WTC11 (cell line): ENCODE measurements around the gene ALS2CL. TPM values are rescaled to one million over a fixed set of nuclear protein-coding genes. Genes with fewer than 3 reads are reported as not detected.

Experiments
- ATAC-seq: fragments of 200-7000 bp; cut with Tn5 transposase; 2 replicates; pipeline ENCODE4 v1.10.0; 2021; ENCODE audit warnings: mild to moderate bottlenecking, moderate library complexity
- Bru-seq: library from RNA; stranded (reverse); fragments of 400-500 nt; gene quantifications from one replicate; lab custom pipeline; 2021; lab: Mats Ljungman, UMichigan
- CTCF ChIA-PET: fragments of 300-600 bp; sonication (Branson Sonifier 250); formaldehyde crosslinking; loops from one replicate; lab custom pipeline; 2021; ENCODE audit warnings: antibody characterized with exemption; lab: Charles Lee
- POLR2A ChIA-PET: fragments of 350-600 bp; sonication (Branson Sonifier 250); formaldehyde crosslinking; loops from one replicate; lab custom pipeline; 2021; ENCODE audit warnings: antibody characterized with exemption; lab: Charles Lee
- DNase-seq: peaks from one replicate; pipeline ENCODE4 v3.0.0; 2021; ENCODE audit warnings: low spot score
- H3K27ac Mint-ChIP-seq: 2 replicates; pipeline ENCODE4 v1.8.0; 2021; ENCODE audit warnings: mixed read lengths
- H3K27me3 Mint-ChIP-seq: 2 replicates; pipeline ENCODE4 v1.8.0; 2021; ENCODE audit warnings: low read depth, mild to moderate bottlenecking, moderate library complexity, mixed read lengths
- H3K36me3 Mint-ChIP-seq: 2 replicates; pipeline ENCODE4 v1.8.0; 2021; ENCODE audit warnings: mixed read lengths
- H3K4me1 Mint-ChIP-seq: 2 replicates; pipeline ENCODE4 v1.8.0; 2022; ENCODE audit warnings: mixed read lengths
- H3K4me3 Mint-ChIP-seq: 2 replicates; pipeline ENCODE4 v1.8.0; 2021; ENCODE audit warnings: mild to moderate bottlenecking, moderate library complexity, mixed read lengths
- H3K9me3 Mint-ChIP-seq: 2 replicates; pipeline ENCODE4 v1.8.0; 2021; ENCODE audit warnings: mixed read lengths
- ATF1 ChIP-seq: sonication (generic); formaldehyde crosslinking; IDR thresholded peaks from 2 replicates; pipeline ENCODE4 v1.8.1; 2023; ENCODE audit warnings: mild to moderate bottlenecking, moderate library complexity, missing genetic modification reagents
- ELF4 ChIP-seq: sonication (generic); formaldehyde crosslinking; IDR thresholded peaks from 2 replicates; pipeline ENCODE4 v1.8.1; 2022; ENCODE audit warnings: low read depth, mild to moderate bottlenecking, moderate library complexity, missing genetic modification reagents
- GTF2I ChIP-seq: fragments of 250-450 bp; sonication (Bioruptor Pico); conservative IDR thresholded peaks from 2 replicates; pipeline ENCODE4 v1.4.0; 2021; ENCODE audit warnings: mild to moderate bottlenecking
- SMAD4 ChIP-seq: sonication (generic); formaldehyde crosslinking; IDR thresholded peaks from 2 replicates; pipeline ENCODE4 v1.8.0; 2022; ENCODE audit warnings: mild to moderate bottlenecking, missing genetic modification reagents
- SP1 ChIP-seq: sonication (generic); formaldehyde crosslinking; conservative IDR thresholded peaks from 2 replicates; pipeline ENCODE4 v1.8.1; 2022; ENCODE audit warnings: missing genetic modification reagents
- TP53 ChIP-seq: sonication (generic); formaldehyde crosslinking; IDR thresholded peaks from 2 replicates; pipeline ENCODE4 v1.8.1; 2023; ENCODE audit warnings: mild to moderate bottlenecking, missing genetic modification reagents
- long read RNA-seq, 3 experiments: library from RNA in 1 of 3; library from capped mRNA in 1 of 3; library from polyadenylated mRNA in 1 of 3; unstranded in 2 of 3; stranded (forward) in 1 of 3; transcript quantifications; one replicate each; pipeline ENCODE4 v2.0.0, GENCODE V29; 2021
- total RNA-seq: library from RNA; stranded (reverse); gene quantifications from 3 replicates; pipeline ENCODE4 v1.2.3, GENCODE V29; 2021
- TF ChIP-seq, protein P1 (sequence below): fragments of 250-450 bp; sonication (Bioruptor Pico); IDR thresholded peaks from 2 replicates; pipeline ENCODE4 v1.9.0; 2021; ENCODE audit warnings: mild to moderate bottlenecking
- TF ChIP-seq, protein P2 (sequence below): sonication (generic); formaldehyde crosslinking; IDR thresholded peaks from 2 replicates; pipeline ENCODE4 v1.8.0; 2022; ENCODE audit warnings: mild to moderate bottlenecking, missing genetic modification reagents
- TF ChIP-seq, protein P3 (sequence below): sonication (generic); formaldehyde crosslinking; IDR thresholded peaks from 2 replicates; pipeline ENCODE4 v1.8.0; 2022; ENCODE audit warnings: mild to moderate bottlenecking, missing genetic modification reagents
- TF ChIP-seq, protein P4 (sequence below): sonication (generic); formaldehyde crosslinking; IDR thresholded peaks from 2 replicates; pipeline ENCODE4 v1.8.0; 2023; ENCODE audit warnings: missing genetic modification reagents, mild to moderate bottlenecking, borderline replicate concordance
- TF ChIP-seq, protein P5 (sequence below): sonication (generic); formaldehyde crosslinking; IDR thresholded peaks from 2 replicates; pipeline ENCODE4 v1.8.0; 2022; ENCODE audit warnings: mild to moderate bottlenecking, missing genetic modification reagents
- TF ChIP-seq, protein P6 (sequence below): sonication (generic); formaldehyde crosslinking; IDR thresholded peaks from 2 replicates; pipeline ENCODE4 v1.8.0; 2022; ENCODE audit warnings: missing genetic modification reagents
- TF ChIP-seq, protein P7 (sequence below): fragments of 250-450 bp; sonication (Bioruptor Pico); conservative IDR thresholded peaks from 2 replicates; pipeline ENCODE4 v1.9.0; 2021; ENCODE audit warnings: mild to moderate bottlenecking
- TF ChIP-seq, protein P8 (sequence below): sonication (generic); formaldehyde crosslinking; IDR thresholded peaks from 2 replicates; pipeline ENCODE4 v1.8.1; 2022; ENCODE audit warnings: mild to moderate bottlenecking, missing genetic modification reagents, moderate library complexity, borderline replicate concordance

The ALS2CL gene, protein sequence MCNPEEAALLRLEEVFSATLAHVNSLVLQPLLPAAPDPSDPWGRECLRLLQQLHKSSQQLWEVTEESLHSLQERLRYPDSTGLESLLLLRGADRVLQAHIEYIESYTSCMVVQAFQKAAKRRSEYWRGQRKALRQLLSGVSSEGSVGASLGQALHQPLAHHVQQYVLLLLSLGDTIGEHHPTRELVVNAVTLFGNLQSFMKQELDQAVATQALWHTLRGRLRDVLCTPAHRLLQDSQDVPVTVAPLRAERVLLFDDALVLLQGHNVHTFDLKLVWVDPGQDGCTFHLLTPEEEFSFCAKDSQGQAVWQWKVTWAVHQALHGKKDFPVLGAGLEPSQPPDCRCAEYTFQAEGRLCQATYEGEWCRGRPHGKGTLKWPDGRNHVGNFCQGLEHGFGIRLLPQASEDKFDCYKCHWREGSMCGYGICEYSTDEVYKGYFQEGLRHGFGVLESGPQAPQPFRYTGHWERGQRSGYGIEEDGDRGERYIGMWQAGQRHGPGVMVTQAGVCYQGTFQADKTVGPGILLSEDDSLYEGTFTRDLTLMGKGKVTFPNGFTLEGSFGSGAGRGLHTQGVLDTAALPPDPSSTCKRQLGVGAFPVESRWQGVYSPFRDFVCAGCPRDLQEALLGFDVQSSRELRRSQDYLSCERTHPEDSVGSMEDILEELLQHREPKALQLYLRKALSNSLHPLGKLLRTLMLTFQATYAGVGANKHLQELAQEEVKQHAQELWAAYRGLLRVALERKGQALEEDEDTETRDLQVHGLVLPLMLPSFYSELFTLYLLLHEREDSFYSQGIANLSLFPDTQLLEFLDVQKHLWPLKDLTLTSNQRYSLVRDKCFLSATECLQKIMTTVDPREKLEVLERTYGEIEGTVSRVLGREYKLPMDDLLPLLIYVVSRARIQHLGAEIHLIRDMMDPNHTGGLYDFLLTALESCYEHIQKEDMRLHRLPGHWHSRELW
- total RNA-seq (10.2 to 12.6 TPM (median 11.5 TPM) in 3 replicates), Bru-seq, nascent RNA (percentile 39 among the genes with signal in this experiment)
- long read RNA-seq, experiment 1, full-length matches to known transcripts, result 2 of 12 reads
- long read RNA-seq, experiment 1, partial matches to known transcripts, result 2 of 12 reads
- long read RNA-seq, experiment 1, other reads (novel, unspliced or antisense), result 8 of 12 reads
- long read RNA-seq, experiment 2, full-length matches to known transcripts, result 1 of 10 reads
- long read RNA-seq, experiment 2, partial matches to known transcripts, result 2 of 10 reads
- long read RNA-seq, experiment 2, other reads (novel, unspliced or antisense), result 7 of 10 reads
- long read RNA-seq, experiment 3, partial matches to known transcripts, result 0 of 1 reads
- long read RNA-seq, experiment 3, other reads (novel, unspliced or antisense), result 1 of 1 reads

DNA sequence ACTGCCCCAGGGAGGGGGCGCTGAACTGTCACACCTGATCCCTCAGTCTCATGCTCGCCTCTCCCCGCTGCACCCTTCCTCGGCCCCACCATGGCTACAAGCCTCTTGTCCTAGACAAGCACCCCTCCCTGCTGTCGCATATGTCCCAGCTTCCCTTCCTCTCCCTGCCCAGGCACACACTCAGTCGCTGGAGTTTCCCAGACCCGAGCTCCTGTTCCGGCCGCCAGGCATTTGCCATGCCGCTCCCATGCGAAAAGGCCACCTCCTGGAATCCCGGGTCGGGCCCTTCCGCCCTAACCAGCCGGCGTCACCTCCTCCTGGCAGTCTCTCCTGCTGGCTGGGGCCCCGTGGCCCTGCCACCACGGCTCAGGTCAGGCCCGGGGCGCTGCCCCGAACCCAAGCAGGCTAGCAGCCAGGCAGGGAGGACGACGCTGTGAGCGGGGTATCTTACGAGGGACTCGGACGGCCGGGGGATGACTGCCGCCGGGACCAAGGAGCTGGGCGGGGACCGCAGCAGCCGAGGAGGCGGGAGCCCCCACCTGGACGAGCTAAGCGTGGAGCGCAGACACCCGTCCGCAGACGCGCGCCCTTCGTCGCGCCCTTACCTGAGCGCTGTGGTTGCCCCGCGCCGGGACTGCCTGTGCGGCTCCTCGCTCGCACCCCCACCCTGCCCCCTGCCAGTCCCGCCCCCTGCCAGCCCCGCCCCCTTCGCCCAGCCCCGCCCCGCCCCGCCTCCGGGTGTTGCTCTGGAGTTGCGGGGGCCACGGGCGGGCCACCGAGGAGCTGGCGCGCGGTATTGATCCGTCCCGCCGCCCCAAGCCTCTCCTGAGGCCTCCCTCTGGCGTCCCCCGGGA lies at the start of gene ALS2CL:
TSS of gene ALS2CL (minus strand) at position 642 of the 854 bp plus-strand sequence. CDS start 4,239 bp downstream, outside the sequence.
- DNase-seq (peak; percentile 66), ATAC-seq (peak; percentile 60)
- H3K27ac Mint-ChIP-seq, result no peak within 1 kb of the TSS
- H3K4me3 Mint-ChIP-seq, result peak within 1 kb of the TSS; percentile 69
- no peaks in the 10 kb centered on the region for H3K9me3 Mint-ChIP-seq
- ChIA-PET POLR2A (interaction anchor here (0.5 kb wide), 1 partner anchor 409 kb away, joined by 3 read pairs; no protein-coding TSS in a partner anchor), CTCF (interaction anchor here (0.5 to 4.1 kb wide), 19 partner anchors 10 to 315 kb away, joined by 3 to 20 read pairs (median 5); partner anchors contain the start of gene PRSS50)
- H3K27me3 Mint-ChIP-seq, result peaks cover 25% of the 10 kb centered on the region
- no peaks in the 10 kb centered on the region for H3K36me3 Mint-ChIP-seq
- peaks cover 22% of the 10 kb centered on the region for H3K4me1 Mint-ChIP-seq
- TF ChIP-seq, protein P1, sequence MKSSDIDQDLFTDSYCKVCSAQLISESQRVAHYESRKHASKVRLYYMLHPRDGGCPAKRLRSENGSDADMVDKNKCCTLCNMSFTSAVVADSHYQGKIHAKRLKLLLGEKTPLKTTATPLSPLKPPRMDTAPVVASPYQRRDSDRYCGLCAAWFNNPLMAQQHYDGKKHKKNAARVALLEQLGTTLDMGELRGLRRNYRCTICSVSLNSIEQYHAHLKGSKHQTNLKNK (CRISPR knock-in tag), result no peak
- TF ChIP-seq TP53 (CRISPR knock-in tag) (no peak), SMAD4 (CRISPR knock-in tag) (no peak), ELF4 (CRISPR knock-in tag) (no peak), SP1 (peak; percentile 50; the same call in 1 of the 2 replicates), ATF1 (CRISPR knock-in tag) (no peak), GTF2I (CRISPR knock-in tag) (no peak)
- TF ChIP-seq, protein P2, sequence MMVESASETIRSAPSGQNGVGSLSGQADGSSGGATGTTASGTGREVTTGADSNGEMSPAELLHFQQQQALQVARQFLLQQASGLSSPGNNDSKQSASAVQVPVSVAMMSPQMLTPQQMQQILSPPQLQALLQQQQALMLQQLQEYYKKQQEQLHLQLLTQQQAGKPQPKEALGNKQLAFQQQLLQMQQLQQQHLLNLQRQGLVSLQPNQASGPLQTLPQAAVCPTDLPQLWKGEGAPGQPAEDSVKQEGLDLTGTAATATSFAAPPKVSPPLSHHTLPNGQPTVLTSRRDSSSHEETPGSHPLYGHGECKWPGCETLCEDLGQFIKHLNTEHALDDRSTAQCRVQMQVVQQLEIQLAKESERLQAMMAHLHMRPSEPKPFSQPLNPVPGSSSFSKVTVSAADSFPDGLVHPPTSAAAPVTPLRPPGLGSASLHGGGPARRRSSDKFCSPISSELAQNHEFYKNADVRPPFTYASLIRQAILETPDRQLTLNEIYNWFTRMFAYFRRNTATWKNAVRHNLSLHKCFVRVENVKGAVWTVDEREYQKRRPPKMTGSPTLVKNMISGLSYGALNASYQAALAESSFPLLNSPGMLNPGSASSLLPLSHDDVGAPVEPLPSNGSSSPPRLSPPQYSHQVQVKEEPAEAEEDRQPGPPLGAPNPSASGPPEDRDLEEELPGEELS, result 0 out of 2 replicates have a peak, but pooled peaks have one; percentile 49
- TF ChIP-seq, protein P3, sequence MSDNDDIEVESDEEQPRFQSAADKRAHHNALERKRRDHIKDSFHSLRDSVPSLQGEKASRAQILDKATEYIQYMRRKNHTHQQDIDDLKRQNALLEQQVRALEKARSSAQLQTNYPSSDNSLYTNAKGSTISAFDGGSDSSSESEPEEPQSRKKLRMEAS (CRISPR knock-in tag), result 0 out of 2 replicates have a peak, but pooled peaks have one; percentile 16
- TF ChIP-seq, protein P4, sequence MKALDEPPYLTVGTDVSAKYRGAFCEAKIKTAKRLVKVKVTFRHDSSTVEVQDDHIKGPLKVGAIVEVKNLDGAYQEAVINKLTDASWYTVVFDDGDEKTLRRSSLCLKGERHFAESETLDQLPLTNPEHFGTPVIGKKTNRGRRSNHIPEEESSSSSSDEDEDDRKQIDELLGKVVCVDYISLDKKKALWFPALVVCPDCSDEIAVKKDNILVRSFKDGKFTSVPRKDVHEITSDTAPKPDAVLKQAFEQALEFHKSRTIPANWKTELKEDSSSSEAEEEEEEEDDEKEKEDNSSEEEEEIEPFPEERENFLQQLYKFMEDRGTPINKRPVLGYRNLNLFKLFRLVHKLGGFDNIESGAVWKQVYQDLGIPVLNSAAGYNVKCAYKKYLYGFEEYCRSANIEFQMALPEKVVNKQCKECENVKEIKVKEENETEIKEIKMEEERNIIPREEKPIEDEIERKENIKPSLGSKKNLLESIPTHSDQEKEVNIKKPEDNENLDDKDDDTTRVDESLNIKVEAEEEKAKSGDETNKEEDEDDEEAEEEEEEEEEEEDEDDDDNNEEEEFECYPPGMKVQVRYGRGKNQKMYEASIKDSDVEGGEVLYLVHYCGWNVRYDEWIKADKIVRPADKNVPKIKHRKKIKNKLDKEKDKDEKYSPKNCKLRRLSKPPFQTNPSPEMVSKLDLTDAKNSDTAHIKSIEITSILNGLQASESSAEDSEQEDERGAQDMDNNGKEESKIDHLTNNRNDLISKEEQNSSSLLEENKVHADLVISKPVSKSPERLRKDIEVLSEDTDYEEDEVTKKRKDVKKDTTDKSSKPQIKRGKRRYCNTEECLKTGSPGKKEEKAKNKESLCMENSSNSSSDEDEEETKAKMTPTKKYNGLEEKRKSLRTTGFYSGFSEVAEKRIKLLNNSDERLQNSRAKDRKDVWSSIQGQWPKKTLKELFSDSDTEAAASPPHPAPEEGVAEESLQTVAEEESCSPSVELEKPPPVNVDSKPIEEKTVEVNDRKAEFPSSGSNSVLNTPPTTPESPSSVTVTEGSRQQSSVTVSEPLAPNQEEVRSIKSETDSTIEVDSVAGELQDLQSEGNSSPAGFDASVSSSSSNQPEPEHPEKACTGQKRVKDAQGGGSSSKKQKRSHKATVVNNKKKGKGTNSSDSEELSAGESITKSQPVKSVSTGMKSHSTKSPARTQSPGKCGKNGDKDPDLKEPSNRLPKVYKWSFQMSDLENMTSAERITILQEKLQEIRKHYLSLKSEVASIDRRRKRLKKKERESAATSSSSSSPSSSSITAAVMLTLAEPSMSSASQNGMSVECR (CRISPR knock-in tag), result no peak
- TF ChIP-seq, protein P5, sequence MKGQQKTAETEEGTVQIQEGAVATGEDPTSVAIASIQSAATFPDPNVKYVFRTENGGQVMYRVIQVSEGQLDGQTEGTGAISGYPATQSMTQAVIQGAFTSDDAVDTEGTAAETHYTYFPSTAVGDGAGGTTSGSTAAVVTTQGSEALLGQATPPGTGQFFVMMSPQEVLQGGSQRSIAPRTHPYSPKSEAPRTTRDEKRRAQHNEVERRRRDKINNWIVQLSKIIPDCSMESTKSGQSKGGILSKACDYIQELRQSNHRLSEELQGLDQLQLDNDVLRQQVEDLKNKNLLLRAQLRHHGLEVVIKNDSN (CRISPR knock-in tag), result no peak; the same call in 1 of the 2 replicates
- TF ChIP-seq, protein P6, sequence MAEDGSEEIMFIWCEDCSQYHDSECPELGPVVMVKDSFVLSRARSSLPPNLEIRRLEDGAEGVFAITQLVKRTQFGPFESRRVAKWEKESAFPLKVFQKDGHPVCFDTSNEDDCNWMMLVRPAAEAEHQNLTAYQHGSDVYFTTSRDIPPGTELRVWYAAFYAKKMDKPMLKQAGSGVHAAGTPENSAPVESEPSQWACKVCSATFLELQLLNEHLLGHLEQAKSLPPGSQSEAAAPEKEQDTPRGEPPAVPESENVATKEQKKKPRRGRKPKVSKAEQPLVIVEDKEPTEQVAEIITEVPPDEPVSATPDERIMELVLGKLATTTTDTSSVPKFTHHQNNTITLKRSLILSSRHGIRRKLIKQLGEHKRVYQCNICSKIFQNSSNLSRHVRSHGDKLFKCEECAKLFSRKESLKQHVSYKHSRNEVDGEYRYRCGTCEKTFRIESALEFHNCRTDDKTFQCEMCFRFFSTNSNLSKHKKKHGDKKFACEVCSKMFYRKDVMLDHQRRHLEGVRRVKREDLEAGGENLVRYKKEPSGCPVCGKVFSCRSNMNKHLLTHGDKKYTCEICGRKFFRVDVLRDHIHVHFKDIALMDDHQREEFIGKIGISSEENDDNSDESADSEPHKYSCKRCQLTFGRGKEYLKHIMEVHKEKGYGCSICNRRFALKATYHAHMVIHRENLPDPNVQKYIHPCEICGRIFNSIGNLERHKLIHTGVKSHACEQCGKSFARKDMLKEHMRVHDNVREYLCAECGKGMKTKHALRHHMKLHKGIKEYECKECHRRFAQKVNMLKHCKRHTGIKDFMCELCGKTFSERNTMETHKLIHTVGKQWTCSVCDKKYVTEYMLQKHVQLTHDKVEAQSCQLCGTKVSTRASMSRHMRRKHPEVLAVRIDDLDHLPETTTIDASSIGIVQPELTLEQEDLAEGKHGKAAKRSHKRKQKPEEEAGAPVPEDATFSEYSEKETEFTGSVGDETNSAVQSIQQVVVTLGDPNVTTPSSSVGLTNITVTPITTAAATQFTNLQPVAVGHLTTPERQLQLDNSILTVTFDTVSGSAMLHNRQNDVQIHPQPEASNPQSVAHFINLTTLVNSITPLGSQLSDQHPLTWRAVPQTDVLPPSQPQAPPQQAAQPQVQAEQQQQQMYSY, result 0 out of 2 replicates have a peak, but pooled peaks have one; percentile 35
- TF ChIP-seq, protein P7, sequence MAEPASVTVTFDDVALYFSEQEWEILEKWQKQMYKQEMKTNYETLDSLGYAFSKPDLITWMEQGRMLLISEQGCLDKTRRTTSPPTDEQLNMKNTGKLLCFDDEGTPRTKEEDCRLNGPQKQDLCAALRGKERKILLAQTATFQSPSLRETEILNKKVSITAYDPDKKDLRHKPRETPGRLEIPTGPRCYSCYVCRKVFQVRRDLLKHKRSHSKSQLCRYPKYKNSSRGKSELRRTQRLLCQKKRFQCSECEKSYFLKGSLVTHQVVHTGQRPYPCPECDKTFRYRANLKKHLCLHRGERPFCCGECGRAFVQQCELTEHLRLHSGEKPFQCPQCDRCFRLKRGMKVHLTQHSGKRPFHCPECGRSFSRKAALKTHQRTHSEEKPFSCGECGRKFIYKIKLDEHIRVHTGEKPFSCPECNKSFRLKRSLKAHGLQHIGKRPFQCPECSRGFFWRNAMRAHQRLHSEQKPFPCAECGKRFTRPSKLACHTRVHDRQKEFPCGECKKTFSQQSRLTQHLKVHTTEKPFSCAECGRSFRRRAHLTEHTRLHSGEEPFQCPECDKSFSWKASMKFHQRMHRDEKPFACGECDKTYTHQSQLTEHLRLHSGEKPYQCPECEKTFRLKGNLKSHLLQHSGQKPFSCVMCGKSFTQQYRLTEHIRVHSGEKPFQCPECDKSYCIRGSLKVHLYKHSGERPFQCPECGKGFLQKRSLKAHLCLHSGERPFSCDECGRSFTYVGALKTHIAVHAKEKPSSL (CRISPR knock-in tag), result no peak
- TF ChIP-seq, protein P8, sequence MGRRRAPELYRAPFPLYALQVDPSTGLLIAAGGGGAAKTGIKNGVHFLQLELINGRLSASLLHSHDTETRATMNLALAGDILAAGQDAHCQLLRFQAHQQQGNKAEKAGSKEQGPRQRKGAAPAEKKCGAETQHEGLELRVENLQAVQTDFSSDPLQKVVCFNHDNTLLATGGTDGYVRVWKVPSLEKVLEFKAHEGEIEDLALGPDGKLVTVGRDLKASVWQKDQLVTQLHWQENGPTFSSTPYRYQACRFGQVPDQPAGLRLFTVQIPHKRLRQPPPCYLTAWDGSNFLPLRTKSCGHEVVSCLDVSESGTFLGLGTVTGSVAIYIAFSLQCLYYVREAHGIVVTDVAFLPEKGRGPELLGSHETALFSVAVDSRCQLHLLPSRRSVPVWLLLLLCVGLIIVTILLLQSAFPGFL (CRISPR knock-in tag), result no peak
